K562 (cell line): Measurements from ENCODE around the gene PTCH2. TPM values are rescaled to one million over a fixed set of nuclear protein-coding genes. Genes with fewer than 3 reads are reported as not detected.

ENCODE experiments used
- COPS2 ChIP-seq: fragments of 450-650 bp; conservative IDR thresholded peaks from 2 replicates; pipeline ENCODE4 v1.6.1; 2016; ENCODE audit warnings: mild to moderate bottlenecking, moderate library complexity
- JUND ChIP-seq, 2 experiments: IDR thresholded peaks; 2 replicates in 1 of 2; 3 replicates in 1 of 2; pipeline ENCODE4 v1.6.1; 2011; ENCODE audit warnings: borderline replicate concordance in 2 of 2, low read depth in 2 of 2, low read length in 2 of 2, improper control_type of control experiment in 1 of 2, missing biosample characterization in 1 of 2, missing genetic modification characterization in 1 of 2, missing genetic modification reagents in 1 of 2
- KLF6 ChIP-seq: fragments of 250-450 bp; sonication (Bioruptor Pico); IDR thresholded peaks from 2 replicates; pipeline ENCODE4 v1.4.0; 2020; ENCODE audit warnings: mild to moderate bottlenecking, moderate library complexity, borderline replicate concordance
- MEIS2 ChIP-seq: fragments of 450-650 bp; IDR thresholded peaks from 2 replicates; pipeline ENCODE4 v1.6.1; 2014; ENCODE audit warnings: mild to moderate bottlenecking; ENCODE audit not compliant: partially characterized antibody
- NEUROD1 ChIP-seq: fragments of 150-350 bp; IDR thresholded peaks from 2 replicates; pipeline ENCODE4 v1.6.1; 2014; ENCODE audit warnings: borderline replicate concordance, low read length, low read depth; ENCODE audit not compliant: partially characterized antibody
- PCBP2 ChIP-seq: fragments of 200-400 bp; formaldehyde crosslinking; IDR thresholded peaks from 2 replicates; pipeline ENCODE4 v1.6.1; 2018; ENCODE audit warnings: low read length, low read depth, mild to moderate bottlenecking, moderate library complexity; ENCODE audit not compliant: poor library complexity, severe bottlenecking
- XRCC3 ChIP-seq: fragments of 450-650 bp; IDR thresholded peaks from 2 replicates; pipeline ENCODE4 v1.6.1; 2017; ENCODE audit warnings: mild to moderate bottlenecking, moderate library complexity
- ZNF12 ChIP-seq: sonication (generic); formaldehyde crosslinking; IDR thresholded peaks from 2 replicates; pipeline ENCODE4 v1.4.0; 2020; ENCODE audit warnings: mild to moderate bottlenecking, missing genetic modification reagents
- ZNF507 ChIP-seq: conservative IDR thresholded peaks from 2 replicates; pipeline ENCODE4 v1.6.1; 2017; ENCODE audit warnings: missing genetic modification characterization, missing compliant biosample characterization
- polyA plus RNA-seq, 8 experiments: library from polyadenylated mRNA; depleted of rRNA in 4 of 8; stranded (reverse) in 5 of 8; unstranded in 3 of 8; fragments of >200 nt; fragmentation: Nextera tagmentation in 2 of 8; fragmentation: Illumina TruSeq in 1 of 8; extraction: Ambion mirVana in 2 of 8; extraction: Trizol in 1 of 8; gene quantifications; 2 replicates each; pipeline versions ENCODE4 v1.2.1 to v1.2.3, GENCODE V29; 2011 to 2014; ENCODE audit warnings: inconsistent platforms in 1 of 8, missing spikeins in 1 of 8
- total RNA-seq, 7 experiments: library from RNA; depleted of rRNA in 6 of 7; stranded (reverse); fragments of >200 nt in 6 of 7; fragmentation: Illumina TruSeq in 2 of 7; extraction: Trizol in 2 of 7; gene quantifications; 2 replicates each; pipeline versions ENCODE4 v1.2.1 to v1.2.3, GENCODE V29; 2011 to 2021; ENCODE audit warnings: low replicate concordance in 1 of 7
- TF ChIP-seq, protein P1 (sequence below): fragments of 200-800 bp; sonication (Bioruptor generic); IDR thresholded peaks from 2 replicates; pipeline ENCODE4 v1.6.1; 2017; ENCODE audit warnings: missing genetic modification characterization, missing compliant biosample characterization
- TF ChIP-seq, protein P2 (sequence below): fragments of 250-450 bp; sonication (Bioruptor Pico); IDR thresholded peaks from 2 replicates; pipeline ENCODE4 v1.5.1; 2021; ENCODE audit warnings: mild to moderate bottlenecking

The PTCH2 gene
- total and polyA plus RNA-seq, 9 of the 15 experiments (the other 6 are each of a cell fraction or from before 2014, with no cell fraction given): 0.15 to 27.3 (median 0.48) TPM; not detected in 1

DNA sequence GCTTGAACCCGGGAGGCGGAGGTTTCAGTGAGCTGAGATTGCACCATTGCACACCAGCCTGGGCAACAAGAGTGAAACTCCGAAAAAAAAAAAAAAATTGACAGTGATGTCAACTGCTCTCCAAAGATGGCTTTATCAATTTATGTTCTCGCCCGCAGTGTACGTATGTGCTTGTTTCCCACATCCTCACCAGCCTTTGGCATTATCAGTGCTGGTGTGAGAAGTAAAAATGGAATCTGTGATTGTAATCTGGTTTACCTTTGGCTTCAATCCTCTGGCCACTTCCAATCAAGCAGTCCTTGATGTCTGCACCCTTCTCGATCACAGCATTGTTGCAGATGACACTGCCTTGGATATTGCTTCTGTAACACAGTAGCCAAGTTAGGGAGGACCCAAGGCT lies 14.4 kb upstream of the PTCH2 start (continued):
- TF ChIP-seq NEUROD1 (no peak), XRCC3 (no peak), MEIS2 (no peak), JUND (IDR thresholded peaks at IDR 0.05; ENCODE audit: borderline replicate concordance, low read depth, low read length) (no peak), JUND (tag; IDR thresholded peaks at IDR 0.05; ENCODE audit: borderline replicate concordance, low read depth, low read length) (no peak), COPS2 (no peak), KLF6 (no peak), ZNF12 (CRISPR knock-in tag) (no peak), PCBP2 (no peak), ZNF507 (tag) (no peak)
- TF ChIP-seq, protein P1, sequence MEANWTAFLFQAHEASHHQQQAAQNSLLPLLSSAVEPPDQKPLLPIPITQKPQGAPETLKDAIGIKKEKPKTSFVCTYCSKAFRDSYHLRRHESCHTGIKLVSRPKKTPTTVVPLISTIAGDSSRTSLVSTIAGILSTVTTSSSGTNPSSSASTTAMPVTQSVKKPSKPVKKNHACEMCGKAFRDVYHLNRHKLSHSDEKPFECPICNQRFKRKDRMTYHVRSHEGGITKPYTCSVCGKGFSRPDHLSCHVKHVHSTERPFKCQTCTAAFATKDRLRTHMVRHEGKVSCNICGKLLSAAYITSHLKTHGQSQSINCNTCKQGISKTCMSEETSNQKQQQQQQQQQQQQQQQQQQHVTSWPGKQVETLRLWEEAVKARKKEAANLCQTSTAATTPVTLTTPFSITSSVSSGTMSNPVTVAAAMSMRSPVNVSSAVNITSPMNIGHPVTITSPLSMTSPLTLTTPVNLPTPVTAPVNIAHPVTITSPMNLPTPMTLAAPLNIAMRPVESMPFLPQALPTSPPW (CRISPR knock-in tag): no peak
- TF ChIP-seq, protein P2, sequence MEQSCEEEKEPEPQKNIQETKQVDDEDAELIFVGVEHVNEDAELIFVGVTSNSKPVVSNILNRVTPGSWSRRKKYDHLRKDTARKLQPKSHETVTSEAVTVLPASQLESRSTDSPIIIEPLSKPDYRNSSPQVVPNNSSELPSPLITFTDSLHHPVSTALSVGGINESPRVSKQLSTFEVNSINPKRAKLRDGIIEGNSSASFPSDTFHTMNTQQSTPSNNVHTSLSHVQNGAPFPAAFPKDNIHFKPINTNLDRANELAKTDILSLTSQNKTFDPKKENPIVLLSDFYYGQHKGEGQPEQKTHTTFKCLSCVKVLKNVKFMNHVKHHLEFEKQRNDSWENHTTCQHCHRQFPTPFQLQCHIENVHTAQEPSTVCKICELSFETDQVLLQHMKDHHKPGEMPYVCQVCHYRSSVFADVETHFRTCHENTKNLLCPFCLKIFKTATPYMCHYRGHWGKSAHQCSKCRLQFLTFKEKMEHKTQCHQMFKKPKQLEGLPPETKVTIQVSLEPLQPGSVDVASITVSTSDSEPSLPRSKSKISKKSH (CRISPR knock-in tag): no peak
